B cell (primary cell): ENCODE results near the gene CENPN. TPM values are rescaled to one million over a fixed set of nuclear protein-coding genes. Genes with fewer than 3 reads are reported as not detected.

Experiments
- ATAC-seq: fragments of 200-7000 bp; cut with Tn5 transposase; one replicate; pipeline ENCODE4 v1.10.0; 2021; ENCODE audit warnings: low read depth, mild to moderate bottlenecking, moderate number of reproducible peaks, moderate library complexity
- CTCF ChIA-PET: fragments of 350-600 bp; sonication (Branson Sonifier 250); formaldehyde crosslinking; loops from one replicate; lab custom pipeline; 2021; ENCODE audit warnings: antibody characterized with exemption, inconsistent platforms; lab: Charles Lee
- POLR2A ChIA-PET: fragments of 350-600 bp; sonication (Branson Sonifier 250); formaldehyde crosslinking; loops from one replicate; lab custom pipeline; 2021; ENCODE audit warnings: antibody characterized with exemption; lab: Charles Lee
- DNase-seq: peaks from one replicate; pipeline ENCODE4 v3.0.0; 2013
- H2AFZ ChIP-seq: 2 replicates; pipeline ENCODE4 v1.6.1; 2012; ENCODE audit warnings: mild to moderate bottlenecking, low read depth, low read length; ENCODE audit not compliant: insufficient read depth, poor library complexity, severe bottlenecking
- H3K27ac ChIP-seq, 2 donors: 1 replicate in 1 of 2; 2 replicates in 1 of 2; pipeline ENCODE4 v1.5.1; 2012 to 2013; ENCODE audit warnings: low read length in 2 of 2, mild to moderate bottlenecking in 2 of 2, moderate library complexity in 1 of 2
- H3K27me3 ChIP-seq, 4 experiments: fragments of 200-600 bp in 1 of 4; sonication (generic) in 1 of 4; replicated peaks in 1 of 4; 1 replicate in 2 of 4; 2 replicates in 2 of 4; pipeline versions ENCODE4 v1.6.1 to v1.7.0; 2013 to 2016; ENCODE audit warnings: low read length in 3 of 4, mild to moderate bottlenecking in 2 of 4, mixed read lengths in 1 of 4, moderate library complexity in 1 of 4; ENCODE audit not compliant: insufficient read depth in 4 of 4, control insufficient read depth in 3 of 4; ENCODE audit errors: control extremely low read depth in 1 of 4
- H3K36me3 ChIP-seq, 2 experiments: replicated peaks in 1 of 2; 1 replicate in 1 of 2; 2 replicates in 1 of 2; pipeline versions ENCODE4 v1.6.1 to v1.7.1; 2013; ENCODE audit warnings: low read length in 1 of 2; ENCODE audit not compliant: insufficient read depth in 2 of 2, control insufficient read depth in 1 of 2; ENCODE audit errors: control extremely low read depth in 1 of 2, extremely low read depth in 1 of 2
- H3K4me1 ChIP-seq, 2 donors: fragments of 200-600 bp in 1 of 2; sonication (generic) in 1 of 2; 1 replicate in 1 of 2; 2 replicates in 1 of 2; pipeline versions ENCODE4 v1.5.1 to v1.6.1; 2013 to 2017; ENCODE audit warnings: low read length in 2 of 2; ENCODE audit not compliant: control insufficient read depth in 2 of 2, insufficient read depth in 2 of 2
- H3K4me2 ChIP-seq: replicated peaks from 2 replicates; pipeline ENCODE3; 2012; ENCODE audit warnings: mild to moderate bottlenecking, low read depth, low read length; ENCODE audit not compliant: poor library complexity, severe bottlenecking
- H3K4me3 ChIP-seq, 5 experiments: fragments of 200-600 bp in 1 of 5; sonication (generic) in 1 of 5; 1 replicate in 3 of 5; 2 replicates in 2 of 5; pipeline versions ENCODE4 v1.5.1 to v1.7.0; 2011 to 2016; ENCODE audit warnings: low read length in 4 of 5, mild to moderate bottlenecking in 4 of 5, low read depth in 2 of 5, control low read depth in 1 of 5, moderate library complexity in 1 of 5; ENCODE audit not compliant: insufficient read depth in 1 of 5; ENCODE audit errors: control extremely low read depth in 1 of 5, extremely low read depth in 1 of 5
- H3K79me2 ChIP-seq: fragments of 200-600 bp; sonication (generic); one replicate; pipeline ENCODE4 v1.6.0; 2016; ENCODE audit warnings: low read length; ENCODE audit not compliant: control insufficient read depth, insufficient read depth
- H3K9ac ChIP-seq: fragments of 200-600 bp; sonication (generic); 2 replicates; pipeline ENCODE4 v1.6.1; 2017; ENCODE audit warnings: mild to moderate bottlenecking, low read length, moderate library complexity
- H3K9me3 ChIP-seq, 3 donors: one replicate each; pipeline versions ENCODE4 v1.6.1 to v1.7.1; 2013; ENCODE audit warnings: low read length in 2 of 3; ENCODE audit not compliant: control insufficient read depth in 2 of 3, insufficient read depth in 1 of 3; ENCODE audit errors: control extremely low read depth in 1 of 3
- H4K20me1 ChIP-seq: 2 replicates; pipeline ENCODE4 v1.6.0; 2012; ENCODE audit warnings: mild to moderate bottlenecking, low read length; ENCODE audit not compliant: insufficient read depth, control insufficient read depth, poor library complexity, severe bottlenecking
- H3K27ac Mint-ChIP-seq: one replicate; pipeline ENCODE4 v1.8.0; 2021; ENCODE audit warnings: mixed read lengths
- H3K27me3 Mint-ChIP-seq: one replicate; pipeline ENCODE4 v1.8.0; 2021; ENCODE audit warnings: mixed read lengths
- H3K4me1 Mint-ChIP-seq: one replicate; pipeline ENCODE4 v1.8.0; 2021; ENCODE audit warnings: mixed read lengths
- H3K4me3 Mint-ChIP-seq: one replicate; pipeline ENCODE4 v1.8.0; 2021; ENCODE audit warnings: mixed read lengths
- H3K9me3 Mint-ChIP-seq: one replicate; pipeline ENCODE4 v1.8.0; 2022; ENCODE audit warnings: mixed read lengths; ENCODE audit not compliant: insufficient read depth
- CTCF ChIP-seq: fragments of 200-600 bp; IDR thresholded peaks from one replicate; pipeline ENCODE4 v1.8.0; 2022; ENCODE audit warnings: antibody characterized with exemption, mild to moderate bottlenecking
- EZH2 ChIP-seq: IDR thresholded peaks from 2 replicates; pipeline ENCODE4 v1.6.1; 2012; ENCODE audit warnings: borderline replicate concordance, low read depth, mild to moderate bottlenecking, moderate library complexity, low read length; ENCODE audit not compliant: insufficient read depth, poor library complexity, severe bottlenecking
- WGBS: methylation state at CpG from one replicate; pipeline ENCODE4 v1.1.5; 2013; ENCODE audit warnings: missing lambda C conversion rate; ENCODE audit not compliant: insufficient coverage; 5-methylcytosine and 5-hydroxymethylcytosine counted together
- intact Hi-C: fragments of 100-400 bp; cut with micrococcal nuclease; formaldehyde crosslinking; loops from one replicate; pipeline ENCODE4 v1.10.0; 2022
- polyA plus RNA-seq: library from polyadenylated mRNA; depleted of rRNA; stranded (reverse); fragments of >200 nt; gene quantifications from 2 replicates; pipeline ENCODE4 v1.2.3, GENCODE V29; 2012
- total RNA-seq, 2 donors: library from RNA; stranded (reverse); fragments of 120-200 nt in 1 of 2; gene quantifications; 1 replicate in 1 of 2; 2 replicates in 1 of 2; pipeline versions ENCODE4 v1.2.3 to v1.2.4, GENCODE V29; 2013 to 2022

CENPN gene
- total and polyA plus RNA-seq, 2 donors (not counting 1 experiment from before 2014, with no cell fraction given) = 3.0 to 4.0 TPM

GRCh38 chr16:81042821-81043220, 35.8 kb downstream of the CENPN start:
- no peaks in the 10 kb centered on the region for H3K27me3 Mint-ChIP-seq
- no peak for DNase-seq
- WGBS = no CpG with 5 or more reads among the region's 2 CpGs
- Histone ChIP-seq H3K27me3 (no peaks in the 10 kb centered on the region), H3K9ac (no peak overlapping the region), H3K4me3 (no peak overlapping the region), H4K20me1 (peaks cover 9% of the 10 kb centered on the region), H3K4me1 (no peaks in the 10 kb centered on the region), H3K79me2 (peaks cover 21% of the 10 kb centered on the region), H2AFZ (no peak overlapping the region), H3K27ac (no peak overlapping the region), H3K36me3 (peaks cover 3 to 38% of the 10 kb centered on the region in 2 experiments), H3K4me2 (no peak overlapping the region), H3K9me3 (peaks cover 0 to under 1% (median 0%) of the 10 kb centered on the region in 3 donors)
- H3K4me1 Mint-ChIP-seq = peaks cover 7% of the 10 kb centered on the region
- TF ChIP-seq EZH2 (no peak), CTCF (no peak)
- ChIA-PET CTCF (interaction anchor here (0.9 kb wide), 1 partner anchor 9 kb away, joined by 3 read pairs; no protein-coding TSS in a partner anchor), POLR2A (no interaction called here)
- intact Hi-C loops = no loop called here
- no peak overlapping the region for H3K27ac Mint-ChIP-seq
- H3K9me3 Mint-ChIP-seq = no peaks in the 10 kb centered on the region
- H3K4me3 Mint-ChIP-seq = no peak overlapping the region
- ATAC-seq = no peak

- ATAC-seq (no peak), DNase-seq (no peak)
- Mint-ChIP-seq H3K27me3 (no peaks in the 10 kb centered on the region), H3K27ac (no peak overlapping the region), H3K9me3 (peaks cover 13% of the 10 kb centered on the region), H3K4me3 (no peak overlapping the region), H3K4me1 (no peaks in the 10 kb centered on the region)
- Histone ChIP-seq H3K4me2 (no peak overlapping the region), H3K36me3 (no peaks in the 10 kb centered on the region), H4K20me1 (no peaks in the 10 kb centered on the region), H3K27ac (no peak overlapping the region), H2AFZ (no peak overlapping the region), H3K4me1 (no peaks in the 10 kb centered on the region), H3K4me3 (no peak overlapping the region), H3K79me2 (no peaks in the 10 kb centered on the region), H3K27me3 (no peaks in the 10 kb centered on the region), H3K9ac (no peak overlapping the region), H3K9me3 (peaks cover 0 to 13% (median 13%) of the 10 kb centered on the region in 3 donors)
- POLR2A ChIA-PET = no interaction called here
- CTCF ChIA-PET = no interaction called here
- intact Hi-C loops = no loop called here
- 82% methylated on average over 5 of the region's 11 CpGs for WGBS
- TF ChIP-seq EZH2 = no peak
- no peak for TF ChIP-seq CTCF
Observed at GRCh38 chr16:81053761-81054160, 46.7 kb downstream of the CENPN start.
